Dedifferentiated amniotic fluid mesenchymal stem cell (primary cell): ENCODE data around the gene CCDC102B.
"Not testable (repeated sequence)": the region's sequence is repeated elsewhere in the genome, so short reads cannot be mapped to it uniquely, and the experiment has no call there.

Source experiments
- DNase-seq: peaks from one replicate; pipeline ENCODE4 v3.0.0-alpha.2; 2016; ENCODE audit errors: extremely low spot score

The CCDC102B gene

GRCh38 chr18:68972176-68972575 is 174.3 kb downstream of the CCDC102B start:
- no peak for DNase-seq

- DNase-seq: no peak
Measured at GRCh38 chr18:68979737-68980136, 181.9 kb downstream of the CCDC102B start.

GRCh38 chr18:68983126-68983525 is 185.2 kb downstream of the CCDC102B start:
- no peak for DNase-seq

GRCh38 chr18:68984342-68984741 is 186.5 kb downstream of the CCDC102B start:
- no peak for DNase-seq

GRCh38 chr18:68985172-68985820 is 187.4 kb downstream of the CCDC102B start:
- DNase-seq: no peak

GRCh38 chr18:68991286-68991685 is 193.4 kb downstream of the CCDC102B start:
- DNase-seq: no peak

GRCh38 chr18:68992719-68993482 is 195.0 kb downstream of the CCDC102B start:
- DNase-seq: no peak

GRCh38 chr18:68995675-68996074 is 197.8 kb downstream of the CCDC102B start:
- DNase-seq: no peak

GRCh38 chr18:68997845-68998244 is 200.0 kb downstream of the CCDC102B start:
- DNase-seq: no peak

GRCh38 chr18:69000366-69000765 is 202.5 kb downstream of the CCDC102B start:
- DNase-seq: no peak

- DNase-seq: no peak
Measured at GRCh38 chr18:69002233-69002632, 204.4 kb downstream of the CCDC102B start.

GRCh38 chr18:69006212-69006611 is 208.3 kb downstream of the CCDC102B start:
- DNase-seq: not testable (repeated sequence)

- no peak for DNase-seq
Measured at GRCh38 chr18:69008538-69008937, 210.7 kb downstream of the CCDC102B start.

- DNase-seq: no peak
Measured at GRCh38 chr18:69021211-69021805, 223.4 kb downstream of the CCDC102B start.

- no peak for DNase-seq
Measured at GRCh38 chr18:69022426-69022825, 224.5 kb downstream of the CCDC102B start.

- no peak for DNase-seq
Measured at GRCh38 chr18:69031571-69031970, 233.7 kb downstream of the CCDC102B start.

GRCh38 chr18:69032009-69032408 is 234.1 kb downstream of the CCDC102B start:
- no peak for DNase-seq

GRCh38 chr18:69035756-69036155 is 237.9 kb downstream of the CCDC102B start:
- no peak for DNase-seq

GRCh38 chr18:69044215-69044614 is 246.3 kb downstream of the CCDC102B start:
- DNase-seq: no peak

GRCh38 chr18:69064063-69064462 is 266.2 kb downstream of the CCDC102B start:
- no peak for DNase-seq

GRCh38 chr18:69067048-69067447 is 269.2 kb downstream of the CCDC102B start:
- DNase-seq: no peak

- no peak for DNase-seq
Measured at GRCh38 chr18:69071680-69072079, 273.8 kb downstream of the CCDC102B start.

GRCh38 chr18:69081846-69082245 is 284.0 kb downstream of the CCDC102B start:
- DNase-seq: no peak
